IPS DF 4.7 (cell line): Measurements from ENCODE around the gene KCNH1.

Experiments
- DNase-seq: peaks from one replicate; pipeline ENCODE4 v3.0.0-alpha.2; 2013; ENCODE audit warnings: low spot score; ENCODE audit errors: extremely low read depth

The KCNH1 gene

DNA sequence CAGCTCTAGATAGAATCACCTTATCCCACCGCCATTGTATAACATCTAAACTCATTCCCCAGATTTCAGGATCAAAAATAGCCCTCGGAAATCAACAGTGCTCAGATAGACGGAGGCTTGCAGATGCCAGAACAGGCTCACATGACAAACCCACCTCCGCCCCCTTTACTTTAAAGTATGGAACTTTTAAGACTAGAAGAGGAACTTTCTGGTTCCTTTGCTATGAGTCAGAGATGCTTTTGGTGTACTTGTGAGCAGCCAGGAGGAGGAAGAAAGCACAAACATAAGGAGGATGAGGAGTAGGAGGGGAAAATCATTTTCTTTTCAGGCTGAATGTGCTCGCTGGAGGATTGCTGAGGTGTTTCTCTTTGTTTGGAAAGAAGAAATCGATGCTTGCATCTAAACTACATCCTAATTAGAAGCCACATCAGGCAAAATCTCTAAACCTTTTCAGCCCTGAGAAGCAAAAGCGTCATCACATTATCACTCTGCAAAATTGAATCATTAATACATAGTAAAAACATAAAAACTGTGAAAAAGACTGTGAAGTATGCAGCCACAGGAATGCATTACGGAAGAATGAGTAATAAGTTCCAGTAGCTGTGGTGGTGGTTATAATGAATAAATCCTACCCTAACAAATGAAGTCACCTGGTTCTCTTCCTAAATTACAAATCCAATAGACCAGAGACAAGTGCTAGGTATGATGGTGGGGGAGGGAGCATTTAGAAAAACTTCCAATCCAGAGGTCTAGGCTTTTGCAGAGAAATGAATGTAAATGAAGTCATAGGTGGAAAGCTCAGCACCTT lies 251.3 kb downstream of the KCNH1 start:
- DNase-seq: no peak

DNA sequence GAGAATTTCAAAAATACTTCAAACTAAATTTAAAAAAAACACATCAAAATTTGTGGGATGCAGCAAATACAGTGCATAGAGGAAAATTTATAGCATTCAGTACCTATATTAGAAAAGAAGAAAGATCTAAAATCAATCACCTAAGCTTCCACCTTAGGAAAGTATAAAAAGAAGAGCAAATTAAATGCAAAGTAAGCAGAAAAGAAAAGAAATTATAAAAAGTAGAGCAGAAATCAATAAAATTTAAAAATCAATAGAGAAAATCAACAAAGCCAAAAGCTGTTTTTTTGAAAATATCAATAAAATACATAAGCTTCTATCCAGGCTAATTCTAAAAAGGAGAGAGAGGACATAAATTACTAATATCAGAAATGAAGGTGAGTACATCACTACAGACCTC lies 255.4 kb downstream of the KCNH1 start:
- DNase-seq: no peak

GRCh38 chr1:210876275-210876674 lies 257.7 kb downstream of the KCNH1 start:
- no peak for DNase-seq

GRCh38 chr1:210866532-210866931 lies 267.4 kb downstream of the KCNH1 start:
- no peak for DNase-seq

DNA sequence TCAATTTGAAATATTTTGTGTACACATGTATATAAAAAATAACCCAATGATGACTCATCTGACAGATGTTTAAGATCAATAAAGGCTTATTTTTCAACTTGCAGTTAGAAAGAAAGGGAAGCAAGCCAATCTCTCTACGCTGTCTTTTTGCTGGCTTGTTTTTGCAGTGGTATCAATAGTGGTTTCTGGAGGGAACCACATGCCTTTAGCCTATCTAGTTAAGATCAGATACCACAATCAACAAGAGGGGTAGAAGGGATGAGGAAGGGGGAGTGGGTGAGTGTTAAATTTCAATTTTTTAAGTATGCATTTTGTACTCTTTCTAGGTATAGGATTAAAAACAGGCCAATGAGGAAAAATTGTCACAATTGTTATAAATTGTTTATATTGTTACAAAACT lies 276.2 kb downstream of the KCNH1 start:
- DNase-seq: no peak

GRCh38 chr1:210857146-210857663 lies 276.7 kb downstream of the KCNH1 start:
- no peak for DNase-seq

GRCh38 chr1:210855440-210855839 lies 278.5 kb downstream of the KCNH1 start:
- DNase-seq: peak; percentile 1

GRCh38 chr1:210853276-210853675 lies 280.7 kb downstream of the KCNH1 start:
- no peak for DNase-seq

- no peak for DNase-seq
Measured at GRCh38 chr1:210850556-210850955, 283.4 kb downstream of the KCNH1 start.

- DNase-seq: no peak
Measured at GRCh38 chr1:210848474-210848873, 285.5 kb downstream of the KCNH1 start.

GRCh38 chr1:210841926-210842625 lies 291.9 kb downstream of the KCNH1 start:
- DNase-seq: no peak

DNA sequence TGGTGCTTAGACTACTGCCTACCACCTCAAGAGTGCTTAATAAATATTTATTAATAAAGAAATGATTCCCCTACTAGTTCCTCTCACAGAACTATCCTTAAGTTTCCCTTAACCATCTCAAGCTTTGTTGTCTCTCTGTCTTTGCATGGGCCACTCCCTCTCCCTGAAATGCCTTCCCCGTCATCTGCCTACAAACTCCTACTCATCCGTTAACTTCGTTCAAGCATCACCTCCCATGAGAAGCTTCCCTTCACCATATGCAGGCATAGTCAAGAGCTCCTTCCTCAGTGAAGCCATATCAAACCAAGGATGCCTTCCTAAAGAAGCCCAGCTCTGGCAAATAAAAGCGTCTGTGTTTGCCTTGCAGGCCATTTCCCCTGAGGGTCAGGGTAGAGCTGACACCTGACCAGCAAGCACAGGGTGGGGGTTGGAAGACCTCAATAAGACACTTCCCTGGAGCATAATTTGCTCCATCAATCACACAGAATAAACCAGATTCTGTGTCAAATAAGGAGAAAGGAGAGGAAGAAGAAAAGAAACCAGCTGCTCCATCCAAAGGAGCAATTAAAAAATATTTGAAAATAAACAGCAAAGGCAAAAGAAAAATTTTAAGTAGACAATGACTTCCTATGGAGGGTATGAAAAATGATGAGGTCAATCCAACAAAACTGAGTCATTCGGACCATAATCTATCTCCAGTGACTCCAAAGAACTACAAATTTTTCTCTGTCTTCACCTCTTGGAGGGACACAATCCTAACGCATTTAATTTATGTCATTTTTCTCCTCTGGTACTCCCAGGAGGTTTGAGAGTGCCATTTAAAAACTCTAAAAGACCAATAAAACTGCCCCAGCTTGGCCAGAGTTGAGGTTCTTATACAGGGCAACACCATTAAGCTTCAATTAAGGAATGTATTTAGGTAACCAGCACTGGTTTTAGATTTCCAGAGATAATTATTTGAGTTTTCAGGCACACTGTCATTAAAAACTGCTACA lies 303.6 kb downstream of the KCNH1 start:
- no peak for DNase-seq

DNA sequence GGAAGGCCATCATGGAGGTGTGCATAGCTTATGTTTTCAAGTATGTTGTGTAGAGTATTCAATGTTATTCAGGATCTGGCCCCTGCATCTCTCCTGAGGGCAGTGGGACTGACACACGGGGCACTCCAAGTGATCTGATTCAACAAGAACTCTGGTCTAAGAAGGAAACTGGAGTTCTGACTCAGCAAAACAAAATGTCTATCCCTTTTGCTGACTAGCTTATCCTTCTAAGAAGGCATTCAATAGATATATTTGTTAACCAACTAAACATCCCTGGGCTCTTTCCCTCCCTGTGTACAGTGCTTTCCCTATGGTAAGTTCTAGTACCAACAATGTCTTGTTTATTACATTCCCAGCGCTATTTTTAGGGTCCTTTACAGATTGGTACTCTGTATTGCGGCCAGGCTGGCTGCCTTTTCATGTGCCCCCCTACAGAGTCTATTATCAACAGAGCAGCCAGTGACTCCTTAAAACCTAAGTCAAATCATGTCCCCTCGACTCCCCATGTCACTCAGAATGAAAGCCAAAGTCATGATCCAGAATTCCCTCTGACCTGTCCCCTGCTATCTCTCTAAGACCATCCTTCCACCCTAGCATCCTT lies 304.9 kb downstream of the KCNH1 start:
- DNase-seq: no peak

DNA sequence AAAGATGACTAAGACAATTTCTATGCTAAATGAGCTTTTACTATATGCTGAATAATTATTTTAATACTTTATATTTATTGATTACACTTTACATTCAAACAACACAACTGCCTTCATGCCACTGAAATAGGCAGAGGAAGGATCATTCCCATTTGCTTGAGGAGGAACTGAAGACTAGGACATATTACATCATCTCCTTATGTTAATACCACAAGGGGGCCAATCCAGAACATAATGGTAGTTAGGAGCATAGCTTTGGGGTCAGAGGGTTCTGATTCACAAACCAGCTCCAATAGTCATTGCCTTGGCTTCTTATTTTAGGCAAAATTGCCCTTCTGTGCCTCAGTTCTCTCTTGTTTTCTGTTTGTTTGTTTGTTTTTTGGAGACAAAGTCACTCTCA lies 306.5 kb downstream of the KCNH1 start:
- DNase-seq: no peak

DNA sequence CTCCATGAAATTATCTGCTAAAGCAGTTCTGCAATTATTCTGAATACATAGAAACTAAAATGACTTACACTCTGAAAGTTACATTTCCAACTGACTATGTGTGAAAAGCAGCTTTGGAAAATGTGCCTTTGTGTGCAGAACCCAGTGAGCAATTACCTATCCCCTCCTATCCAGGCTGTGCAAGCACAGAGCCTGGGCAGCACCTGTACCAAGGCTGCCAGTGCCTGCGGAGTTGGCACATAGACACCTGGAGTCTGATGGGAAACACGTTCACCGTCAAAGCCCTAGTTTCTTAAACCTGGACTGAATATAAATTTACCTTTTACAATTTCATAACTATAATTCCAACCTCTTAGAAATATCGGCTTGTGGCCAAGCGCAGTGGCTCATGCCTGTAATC lies 307.3 kb downstream of the KCNH1 start:
- no peak for DNase-seq

DNA sequence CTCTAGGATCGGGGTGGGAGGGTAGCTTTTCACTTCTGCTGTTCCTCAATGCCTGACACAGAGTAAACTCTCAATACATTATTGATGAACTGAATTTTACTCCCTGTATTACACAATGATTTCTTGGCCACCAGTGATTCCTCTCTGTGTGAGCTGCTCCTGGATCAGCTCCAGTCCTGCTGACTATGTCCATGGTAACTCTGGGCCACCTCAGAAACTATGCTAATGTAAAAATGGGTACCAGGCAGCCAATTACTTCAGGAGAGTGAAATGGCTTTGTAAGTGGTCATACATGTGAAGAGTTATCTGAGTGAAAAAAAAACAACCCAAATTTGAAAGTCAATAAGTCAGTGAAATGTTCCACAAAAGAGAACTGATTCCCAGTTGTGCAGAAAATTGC lies 311.0 kb downstream of the KCNH1 start:
- DNase-seq: no peak

DNA sequence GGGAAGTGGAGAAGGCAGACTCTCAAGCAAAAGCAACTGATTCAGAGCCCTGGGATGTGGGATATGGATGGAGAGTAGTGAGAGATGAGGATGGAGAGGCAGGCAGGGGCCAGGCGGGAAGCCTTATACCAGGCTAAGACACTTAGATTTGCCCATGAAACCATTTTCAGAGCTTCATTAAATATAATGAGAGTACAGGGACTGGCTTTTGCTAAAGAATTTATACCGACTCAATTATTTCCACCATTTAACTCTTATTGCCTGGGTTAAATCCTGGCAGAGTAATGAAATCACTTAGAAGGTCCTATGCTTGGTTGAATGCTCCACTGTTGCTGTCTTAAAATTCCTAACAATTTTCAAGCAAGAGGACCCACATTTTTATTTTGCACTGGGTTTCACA lies 311.7 kb downstream of the KCNH1 start:
- no peak for DNase-seq

DNA sequence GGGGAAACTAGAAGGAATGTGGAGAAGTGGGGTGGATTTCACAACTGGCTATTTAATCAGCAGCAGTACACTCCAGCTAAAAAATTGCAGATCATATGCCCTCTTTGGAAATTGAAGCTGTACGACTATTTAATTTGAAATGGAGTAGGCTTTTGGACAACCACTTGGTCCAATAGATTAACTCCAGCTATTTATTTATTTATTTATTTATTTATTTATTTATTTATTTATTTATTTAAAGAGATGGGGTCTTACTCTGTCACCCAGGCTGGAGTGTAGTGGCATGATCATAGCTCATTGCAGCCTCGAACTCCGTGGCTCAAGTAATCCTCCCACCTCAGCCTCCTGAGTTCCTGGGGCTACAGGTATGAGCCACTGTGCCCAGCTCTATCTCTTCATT lies 312.3 kb downstream of the KCNH1 start:
- DNase-seq: no peak

DNA sequence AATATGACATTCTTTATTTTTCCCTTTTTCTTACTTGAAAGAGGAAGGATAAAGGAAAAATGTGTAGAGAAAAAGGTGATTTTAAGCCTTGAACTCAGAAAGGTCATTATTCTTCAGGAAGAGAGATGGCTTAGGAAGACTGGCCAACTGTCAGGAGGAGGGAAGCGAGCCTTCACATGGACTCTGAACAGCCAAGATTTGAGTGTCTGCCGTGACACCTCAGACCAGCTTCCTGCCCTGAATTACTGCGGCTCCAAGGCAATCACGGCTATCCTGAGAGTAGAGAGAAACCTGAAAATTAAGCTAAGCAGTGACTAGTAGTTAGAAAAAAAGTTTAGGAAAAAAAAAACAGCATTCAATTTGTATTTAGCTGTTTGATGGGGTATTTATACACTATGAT lies 314.7 kb downstream of the KCNH1 start:
- no peak for DNase-seq

GRCh38 chr1:210817385-210818275 lies 316.3 kb downstream of the KCNH1 start:
- no peak for DNase-seq
